HG03354 (cell line): Measurements from ENCODE around the gene ZFP36L2.

Source experiments
- ATAC-seq: cut with Tn5 transposase; IDR thresholded peaks from one replicate; pipeline ENCODE4 v1.9.1; 2021; ENCODE audit warnings: mild to moderate bottlenecking; ENCODE audit not compliant: unreplicated experiment, poor library complexity, severe bottlenecking

ZFP36L2 gene, protein sequence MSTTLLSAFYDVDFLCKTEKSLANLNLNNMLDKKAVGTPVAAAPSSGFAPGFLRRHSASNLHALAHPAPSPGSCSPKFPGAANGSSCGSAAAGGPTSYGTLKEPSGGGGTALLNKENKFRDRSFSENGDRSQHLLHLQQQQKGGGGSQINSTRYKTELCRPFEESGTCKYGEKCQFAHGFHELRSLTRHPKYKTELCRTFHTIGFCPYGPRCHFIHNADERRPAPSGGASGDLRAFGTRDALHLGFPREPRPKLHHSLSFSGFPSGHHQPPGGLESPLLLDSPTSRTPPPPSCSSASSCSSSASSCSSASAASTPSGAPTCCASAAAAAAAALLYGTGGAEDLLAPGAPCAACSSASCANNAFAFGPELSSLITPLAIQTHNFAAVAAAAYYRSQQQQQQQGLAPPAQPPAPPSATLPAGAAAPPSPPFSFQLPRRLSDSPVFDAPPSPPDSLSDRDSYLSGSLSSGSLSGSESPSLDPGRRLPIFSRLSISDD

GRCh38 chr2:43226558-43226954 is at the start of gene ZFP36L2:
TSS of gene ZFP36L2 (minus strand) at chr2:43226606. CDS start at chr2:43226315, 291 bp downstream.
- peak; percentile 55 for ATAC-seq

- no peak for ATAC-seq
Observed at GRCh38 chr2:43274721-43275120, 48.3 kb upstream of the ZFP36L2 start.

DNA sequence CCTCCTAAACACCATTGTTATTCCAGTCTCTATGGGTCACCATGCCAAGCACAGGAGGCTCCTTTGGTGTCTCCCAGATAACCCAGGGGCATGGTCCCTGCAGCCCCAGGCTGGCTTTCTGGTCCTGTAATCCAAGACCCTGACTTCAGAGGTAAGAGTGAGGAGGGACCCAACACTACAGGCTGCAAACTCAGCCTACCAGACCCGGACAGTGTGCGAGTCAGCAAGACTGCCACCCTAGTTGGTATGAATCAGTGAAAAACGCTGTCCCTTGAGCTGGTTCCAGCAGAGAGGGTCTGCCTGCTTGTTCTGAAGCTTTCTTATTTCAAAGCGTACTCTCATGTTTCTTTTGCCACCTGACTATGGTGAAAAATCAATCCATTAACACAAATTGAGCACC is 47.6 kb upstream of the ZFP36L2 start:
- no peak for ATAC-seq

DNA sequence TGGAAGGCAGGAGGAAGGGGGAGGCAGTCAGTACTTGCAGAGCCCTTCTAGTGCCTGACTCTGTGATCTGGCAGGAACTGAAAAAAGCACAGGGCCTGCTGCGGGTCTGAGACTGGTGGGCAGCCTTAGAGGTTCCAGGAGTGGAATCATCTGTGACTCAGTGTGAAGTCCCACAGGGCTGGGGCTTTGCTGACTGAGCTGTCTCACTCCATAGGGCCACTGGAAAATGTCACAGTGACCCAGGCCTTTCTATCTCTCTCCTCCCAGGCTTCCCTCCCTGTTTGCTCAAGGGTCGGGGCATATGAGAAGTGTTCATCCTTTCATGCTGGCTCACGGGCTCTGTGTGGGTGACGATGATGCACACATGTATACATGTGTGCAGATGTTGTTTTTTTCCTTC is 47.1 kb upstream of the ZFP36L2 start:
- no peak for ATAC-seq

DNA sequence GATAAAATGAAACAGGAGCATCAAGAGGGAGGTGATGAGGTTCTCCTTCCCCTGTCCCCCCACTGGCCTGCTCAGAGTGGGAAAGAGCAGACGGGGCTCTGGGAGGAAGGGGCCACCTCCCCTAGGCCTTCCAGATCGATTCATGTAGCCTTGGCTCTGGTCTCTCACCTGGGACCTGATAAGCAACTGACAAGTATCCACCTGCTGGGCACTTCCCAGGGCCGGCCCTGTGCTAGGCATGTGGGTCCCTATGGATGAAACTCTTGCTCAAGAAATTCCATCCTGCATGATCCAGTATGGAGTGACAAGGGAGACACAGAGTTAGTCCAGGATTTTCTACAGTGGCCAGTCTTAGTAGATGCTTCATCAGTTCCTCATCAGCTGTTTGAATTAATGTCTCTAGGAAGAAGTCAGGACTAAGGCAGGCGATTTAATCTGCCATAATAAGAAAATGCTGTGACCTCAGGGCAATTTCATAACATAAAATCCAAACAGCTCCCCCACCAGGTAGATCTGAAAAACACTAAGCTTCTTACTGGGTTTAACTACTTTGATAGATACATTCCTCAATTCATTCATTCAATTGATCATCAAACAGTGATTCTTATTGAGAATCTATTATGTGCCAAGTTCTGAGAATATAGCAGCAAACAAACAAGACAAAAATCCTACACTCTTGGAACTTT is 44.7 kb upstream of the ZFP36L2 start:
- no peak for ATAC-seq

DNA sequence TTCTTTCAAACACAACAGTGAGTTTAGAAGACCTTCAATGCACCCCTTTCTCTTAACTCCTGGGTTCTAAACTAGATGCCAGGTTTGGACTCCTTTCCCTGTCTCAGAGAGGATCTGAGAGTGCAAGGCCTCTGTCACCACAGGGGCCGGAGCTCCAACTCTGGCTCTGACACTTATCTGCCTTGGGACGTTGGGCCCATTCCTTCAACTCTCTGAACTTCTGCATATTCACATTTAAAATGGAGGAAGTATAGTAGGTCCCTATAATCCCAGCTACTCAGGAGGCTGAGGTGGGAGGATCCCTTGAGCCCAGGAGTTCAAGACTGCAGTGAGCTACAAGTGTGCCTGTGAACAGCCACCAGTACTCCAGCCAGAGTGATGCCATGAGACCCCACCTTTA is 44.1 kb upstream of the ZFP36L2 start:
- no peak for ATAC-seq

GRCh38 chr2:43269706-43270105 is 43.3 kb upstream of the ZFP36L2 start:
- ATAC-seq: no peak

- no peak for ATAC-seq
Observed at GRCh38 chr2:43269074-43269572, 42.7 kb upstream of the ZFP36L2 start.

DNA sequence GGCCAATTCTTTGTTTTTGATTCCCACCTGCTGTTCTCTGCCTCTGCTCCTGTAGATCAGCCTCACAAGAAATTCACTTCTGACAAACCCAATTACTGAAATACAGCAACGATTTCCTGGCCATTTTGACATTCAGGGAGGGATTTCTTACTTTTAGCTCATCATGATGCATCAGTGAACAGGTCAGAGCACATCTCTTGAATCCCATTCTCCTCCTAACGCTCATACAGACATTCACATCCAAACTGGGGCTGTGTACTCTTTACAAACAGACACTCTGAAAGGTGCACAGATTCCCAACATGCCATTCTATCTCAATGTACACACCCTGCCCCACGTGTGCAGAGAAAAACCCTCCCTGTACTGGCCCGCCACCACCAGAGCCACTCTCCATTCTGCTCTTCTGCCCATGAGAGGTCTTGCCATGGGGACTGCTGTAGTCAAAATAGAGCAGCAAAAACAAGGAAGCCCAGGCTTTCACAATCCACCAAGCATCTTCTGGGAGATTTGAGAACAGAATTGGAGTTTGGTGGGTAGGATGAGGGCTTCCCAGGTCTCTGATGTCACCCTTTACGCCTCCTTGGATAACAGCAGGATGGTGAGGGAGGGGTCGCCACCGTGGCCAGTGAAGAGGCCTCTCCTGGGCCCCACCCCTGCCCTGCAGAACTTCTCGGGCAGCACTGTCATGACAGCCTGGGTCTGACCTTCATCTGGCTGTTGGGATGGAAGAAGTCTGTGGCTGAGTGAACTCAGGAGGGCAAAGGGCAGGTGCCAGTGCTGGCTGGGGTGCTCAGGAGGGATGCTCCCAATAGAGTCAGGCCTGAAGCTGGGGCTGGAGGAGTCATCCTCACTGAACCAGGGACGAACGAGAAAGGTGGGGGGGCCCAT is 41.9 kb upstream of the ZFP36L2 start:
- ATAC-seq: no peak

- no peak for ATAC-seq
Observed at GRCh38 chr2:43267381-43267780, 41.0 kb upstream of the ZFP36L2 start.

DNA sequence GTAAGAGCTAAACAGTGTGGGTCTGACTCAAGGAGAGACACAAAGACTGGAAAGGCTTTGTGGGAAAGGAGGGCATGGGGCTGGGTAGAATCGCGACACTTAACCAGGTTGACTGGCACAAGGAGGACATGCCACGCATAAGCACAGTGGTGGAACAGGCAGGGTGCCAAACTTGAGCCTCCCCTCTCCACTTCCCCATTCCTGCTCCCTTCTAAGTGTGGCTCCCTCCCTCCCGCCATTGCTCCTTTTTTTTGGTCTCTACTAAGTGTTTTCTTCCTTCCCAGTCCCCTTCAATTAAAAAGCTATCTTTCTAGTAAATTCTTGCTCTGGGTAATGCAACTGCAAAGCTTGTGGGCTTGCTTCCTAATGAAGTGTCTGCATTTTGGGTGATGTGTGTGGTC is 40.3 kb upstream of the ZFP36L2 start:
- no peak for ATAC-seq

GRCh38 chr2:43265421-43265820 is 39.0 kb upstream of the ZFP36L2 start:
- no peak for ATAC-seq

DNA sequence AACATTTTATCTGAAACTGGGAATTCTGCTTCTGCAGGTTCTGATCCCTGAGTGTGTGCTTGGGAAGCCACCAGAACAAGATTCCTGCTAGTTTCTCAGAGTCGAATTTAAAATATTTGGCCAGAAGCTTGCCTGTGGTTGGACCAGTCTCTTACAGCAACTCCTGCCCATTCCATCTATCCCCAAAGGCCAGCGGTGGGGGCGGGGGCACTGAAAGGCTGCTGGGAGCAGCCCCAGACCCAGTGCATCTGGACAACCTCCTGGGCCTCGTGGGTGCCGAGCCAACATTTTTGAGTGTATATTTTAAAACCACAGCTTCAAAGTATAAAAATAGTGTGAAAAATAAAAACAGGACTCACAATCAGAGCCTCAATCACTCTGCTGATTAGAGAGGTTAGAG is 38.6 kb upstream of the ZFP36L2 start:
- no peak for ATAC-seq

- no peak for ATAC-seq
Observed at GRCh38 chr2:43262951-43263350, 36.5 kb upstream of the ZFP36L2 start.

DNA sequence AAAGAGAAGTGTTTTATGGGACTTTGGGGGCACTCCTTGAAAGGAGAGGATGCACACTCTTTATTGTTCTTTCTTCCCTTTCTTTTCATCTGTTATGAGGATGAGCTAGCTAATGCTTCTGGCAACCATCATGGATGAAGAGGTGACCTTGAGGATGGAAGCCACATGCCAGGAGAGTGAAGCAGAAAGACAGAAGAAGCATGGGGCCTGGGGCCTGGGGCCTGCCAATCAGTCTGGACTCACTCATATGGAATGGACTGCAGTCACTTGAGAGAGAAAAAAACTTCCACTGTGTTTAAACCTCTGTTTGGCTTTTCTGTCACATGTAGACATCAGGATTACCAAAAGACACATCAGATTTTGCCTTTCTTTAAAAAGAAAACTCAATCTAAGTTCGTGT is 35.8 kb upstream of the ZFP36L2 start:
- ATAC-seq: no peak

DNA sequence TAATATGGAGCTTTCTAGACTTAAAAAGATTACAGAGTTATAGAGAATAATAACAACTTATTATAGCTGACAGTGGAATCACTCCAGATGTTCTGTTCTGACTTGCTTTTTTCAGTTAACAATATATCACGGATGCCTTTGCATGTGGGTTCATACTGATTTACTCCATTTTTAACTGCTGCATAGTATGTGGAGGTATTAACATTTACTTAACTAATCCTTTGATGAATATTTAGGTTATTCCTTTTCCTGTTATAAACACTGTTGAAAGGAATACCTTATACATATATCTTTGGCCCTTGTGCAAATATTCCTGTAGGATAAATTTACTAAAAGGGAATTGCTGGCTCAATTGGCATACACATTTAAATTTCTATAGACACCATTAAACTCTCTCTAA is 33.1 kb upstream of the ZFP36L2 start:
- no peak for ATAC-seq

DNA sequence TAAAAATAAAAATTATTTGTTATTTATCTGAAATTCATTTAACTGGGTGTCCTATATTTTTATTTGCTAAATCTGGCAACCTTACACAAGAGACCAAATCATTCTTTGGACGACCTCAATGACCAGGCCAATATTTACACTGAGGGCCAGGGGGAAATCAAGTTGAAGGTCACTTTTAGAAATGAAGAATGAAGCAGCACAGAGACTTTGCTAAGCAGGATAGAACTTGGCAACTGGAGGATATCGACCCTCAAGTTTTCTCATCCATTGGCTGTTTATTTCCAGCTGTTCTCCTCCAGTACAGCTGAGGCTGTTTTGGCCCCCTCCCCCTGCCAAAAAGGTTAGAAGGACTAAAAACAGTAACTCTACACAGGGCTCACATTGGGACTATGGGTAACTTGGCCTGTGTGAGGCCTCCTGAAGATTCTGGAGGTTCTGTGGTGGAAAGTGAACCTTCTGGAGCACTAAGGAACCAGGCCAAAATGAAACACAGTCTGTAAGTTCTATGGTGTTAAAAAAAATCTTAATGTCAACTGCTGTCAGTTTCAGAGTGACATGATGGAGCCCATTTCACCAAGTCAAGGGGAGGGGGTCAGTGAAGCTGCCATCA is 32.2 kb upstream of the ZFP36L2 start:
- no peak for ATAC-seq

- no peak for ATAC-seq
Observed at GRCh38 chr2:43255296-43255910, 29.0 kb upstream of the ZFP36L2 start.

- no peak for ATAC-seq
Observed at GRCh38 chr2:43254331-43254730, 27.9 kb upstream of the ZFP36L2 start.
